Peyer's patch (tissue), 4 donors: ENCODE measurements around the gene NUP188. TPM values are rescaled to one million over a fixed set of nuclear protein-coding genes. Genes with fewer than 3 reads are reported as not detected.

ENCODE experiments used
- DNase-seq, 3 donors: peaks; one replicate each; pipeline ENCODE4 v3.0.0-alpha.2; 2017 to 2019
- H3K27ac ChIP-seq, 4 donors: fragments of 200-600 bp; sonication (generic); one replicate each; pipeline ENCODE4 v1.5.1; 2016 to 2019
- H3K27me3 ChIP-seq, 2 donors: fragments of 200-600 bp; sonication (generic); one replicate each; pipeline ENCODE4 v1.5.1; 2019
- H3K36me3 ChIP-seq, 3 donors: fragments of 200-600 bp; sonication (generic); one replicate each; pipeline ENCODE4 v1.5.1; 2016 to 2019
- H3K4me1 ChIP-seq, 4 donors: fragments of 200-600 bp; sonication (generic); one replicate each; pipeline ENCODE4 v1.5.1; 2016 to 2019
- H3K4me3 ChIP-seq, 4 donors: fragments of 200-600 bp; sonication (generic); 1 replicate in 3 of 4; 2 replicates in 1 of 4; pipeline ENCODE4 v1.5.1; 2016 to 2019; ENCODE audit warnings: mild to moderate bottlenecking in 1 of 4
- H3K9me3 ChIP-seq, 4 donors: fragments of 200-600 bp; sonication (generic); one replicate each; pipeline ENCODE4 v1.5.1; 2016 to 2019; ENCODE audit warnings: mild to moderate bottlenecking in 1 of 4
- POLR2A ChIP-seq, 2 donors: fragments of 450-650 bp; IDR thresholded peaks; one replicate each; pipeline ENCODE4 v1.5.1; 2017; ENCODE audit warnings: antibody characterized with exemption in 2 of 2, mild to moderate bottlenecking in 2 of 2, moderate library complexity in 2 of 2
- total RNA-seq, 4 donors: library from RNA; depleted of rRNA; stranded (reverse); fragments of >200 nt; gene quantifications; one replicate each; pipeline ENCODE4 v1.1.0, GENCODE V29; 2016
- TF ChIP-seq, protein P1 (sequence below), 6 experiments: fragments of 450-650 bp in 4 of 6; fragments of 200-600 bp in 2 of 6; sonication (generic) in 1 of 6; IDR thresholded peaks; one replicate each; pipeline ENCODE4 v1.5.1; 2017 to 2019; ENCODE audit warnings: antibody characterized with exemption in 6 of 6, mild to moderate bottlenecking in 3 of 6, moderate library complexity in 1 of 6

The NUP188 gene
- 100 to 1,000 TPM in 1 of 4 donors, 10 to 100 TPM in 3; 28.2 to 101 (median 47.9) TPM for total RNA-seq

- H3K36me3 ChIP-seq: peaks cover 0 to 10% (median 0%) of the 10 kb centered on the region in 3 donors
- no peaks in the 10 kb centered on the region for H3K27me3 ChIP-seq
- peak within 1 kb of the TSS; percentile 76 to 93 (median 88) for H3K4me3 ChIP-seq
- peaks cover 0 to 12% (median 6%) of the 10 kb centered on the region in 4 donors for H3K4me1 ChIP-seq
- DNase-seq: peak; percentile 97 to 99 (median 98)
- TF ChIP-seq, protein P1, sequence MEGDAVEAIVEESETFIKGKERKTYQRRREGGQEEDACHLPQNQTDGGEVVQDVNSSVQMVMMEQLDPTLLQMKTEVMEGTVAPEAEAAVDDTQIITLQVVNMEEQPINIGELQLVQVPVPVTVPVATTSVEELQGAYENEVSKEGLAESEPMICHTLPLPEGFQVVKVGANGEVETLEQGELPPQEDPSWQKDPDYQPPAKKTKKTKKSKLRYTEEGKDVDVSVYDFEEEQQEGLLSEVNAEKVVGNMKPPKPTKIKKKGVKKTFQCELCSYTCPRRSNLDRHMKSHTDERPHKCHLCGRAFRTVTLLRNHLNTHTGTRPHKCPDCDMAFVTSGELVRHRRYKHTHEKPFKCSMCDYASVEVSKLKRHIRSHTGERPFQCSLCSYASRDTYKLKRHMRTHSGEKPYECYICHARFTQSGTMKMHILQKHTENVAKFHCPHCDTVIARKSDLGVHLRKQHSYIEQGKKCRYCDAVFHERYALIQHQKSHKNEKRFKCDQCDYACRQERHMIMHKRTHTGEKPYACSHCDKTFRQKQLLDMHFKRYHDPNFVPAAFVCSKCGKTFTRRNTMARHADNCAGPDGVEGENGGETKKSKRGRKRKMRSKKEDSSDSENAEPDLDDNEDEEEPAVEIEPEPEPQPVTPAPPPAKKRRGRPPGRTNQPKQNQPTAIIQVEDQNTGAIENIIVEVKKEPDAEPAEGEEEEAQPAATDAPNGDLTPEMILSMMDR (IDR thresholded peaks at IDR 0.05): peak in 1 of 6 experiments; percentile 1
- peak; percentile 78 to 85 for TF ChIP-seq POLR2A (IDR thresholded peaks at IDR 0.05)
- H3K9me3 ChIP-seq: no peaks in the 10 kb centered on the region
- H3K27ac ChIP-seq: peak within 1 kb of the TSS; percentile 90 to 92 (median 90)
Observed at GRCh38 chr9:128947527-128948301, at the start of gene NUP188, which contains the start of gene DOLK. TSS of gene NUP188 (plus strand) at chr9:128947699. CDS start at chr9:128947720, 21 bp downstream. TSS of gene DOLK (minus strand) at chr9:128947603. CDS start at chr9:128947303, 300 bp downstream.

DNA sequence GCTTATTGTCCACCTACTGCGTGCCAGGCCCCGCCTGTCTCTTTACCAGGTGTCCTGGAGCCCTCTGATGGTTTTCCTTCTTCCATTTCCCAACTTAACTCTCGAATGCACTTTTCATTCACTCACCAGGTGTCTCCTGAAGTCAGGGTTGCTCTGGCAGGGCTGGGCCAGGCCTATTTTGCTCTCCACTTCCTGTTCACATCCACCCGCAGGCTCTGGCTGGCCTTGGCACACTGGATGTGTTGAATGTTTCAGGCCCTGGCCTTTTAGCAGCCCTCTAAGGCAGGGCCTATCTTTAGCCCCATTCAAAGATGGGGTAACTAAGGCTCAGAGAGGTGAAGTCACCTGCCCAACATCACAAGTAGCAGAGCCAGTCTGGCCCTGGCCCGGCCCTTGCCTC lies 49.1 kb upstream of the NUP188 start:
- Histone ChIP-seq H3K4me1 (peaks cover 4 to 29% (median 15%) of the 10 kb centered on the region in 4 donors), H3K27me3 (no peaks in the 10 kb centered on the region), H3K9me3 (no peaks in the 10 kb centered on the region), H3K36me3 (peaks cover 0 to 35% (median 0%) of the 10 kb centered on the region in 3 donors), H3K27ac (peak overlapping the region in 1 of 4 donors; percentile 58), H3K4me3 (no peak overlapping the region)
- TF ChIP-seq, protein P1 (IDR thresholded peaks at IDR 0.05): no peak
- TF ChIP-seq POLR2A (IDR thresholded peaks at IDR 0.05): no peak
- DNase-seq: no peak

DNA sequence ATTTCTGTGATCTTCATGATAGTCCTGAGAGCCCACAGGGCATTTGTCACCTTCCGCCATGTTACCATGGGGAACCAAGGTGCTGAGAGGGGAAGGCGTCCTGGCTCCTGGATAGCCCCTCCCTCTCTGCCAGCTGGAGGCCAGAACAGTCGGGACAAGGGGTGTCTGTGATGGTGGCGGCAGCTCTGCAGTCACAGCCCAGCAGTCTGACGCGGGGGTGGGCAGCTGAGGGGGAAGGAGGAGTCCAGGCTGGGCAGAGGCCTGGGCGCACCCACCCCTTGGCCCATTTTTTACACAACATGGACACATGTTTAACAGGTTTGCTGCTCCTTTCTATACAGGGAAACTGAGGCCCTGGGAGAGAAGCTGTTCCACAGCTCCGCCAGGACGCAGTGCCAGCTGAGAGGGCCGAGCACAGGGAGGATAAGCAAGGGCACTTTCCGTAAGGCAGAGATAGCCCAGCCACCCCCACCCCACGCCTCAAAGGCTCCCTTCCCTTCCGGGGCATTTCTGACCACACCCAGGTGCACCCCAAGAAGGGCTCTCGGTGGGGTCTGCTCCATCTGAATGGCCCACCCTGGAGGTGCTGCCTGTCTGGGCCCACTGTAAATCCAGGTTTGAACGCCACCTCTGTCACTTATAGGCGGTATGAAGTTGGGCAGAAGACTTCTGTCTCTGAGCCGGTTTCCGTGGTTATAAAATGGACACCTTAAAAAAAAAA lies 48.5 kb upstream of the NUP188 start:
- no peak for DNase-seq
- H3K36me3 ChIP-seq: peaks cover 0 to 32% (median 0%) of the 10 kb centered on the region in 3 donors

GRCh38 chr9:128899566-128900322 lies 47.8 kb upstream of the NUP188 start:
- Histone ChIP-seq H3K27ac (peak overlapping the region; percentile 39 to 58 (median 49)), H3K27me3 (no peaks in the 10 kb centered on the region), H3K4me3 (no peak overlapping the region), H3K9me3 (no peaks in the 10 kb centered on the region), H3K36me3 (peaks cover 0 to 30% (median 0%) of the 10 kb centered on the region in 3 donors), H3K4me1 (peaks cover 4 to 29% (median 15%) of the 10 kb centered on the region in 4 donors)
- TF ChIP-seq, protein P1 (IDR thresholded peaks at IDR 0.05): no peak
- no peak for TF ChIP-seq POLR2A (IDR thresholded peaks at IDR 0.05)
- DNase-seq: no peak

More for the DNA sequence above, 48.5 kb upstream of the NUP188 start:
- peak overlapping the region in 3 of 4 donors; percentile 39 to 58 (median 54) for H3K27ac ChIP-seq
- H3K4me3 ChIP-seq: no peak overlapping the region
- no peaks in the 10 kb centered on the region for H3K27me3 ChIP-seq
- peaks cover 4 to 29% (median 15%) of the 10 kb centered on the region in 4 donors for H3K4me1 ChIP-seq
- no peaks in the 10 kb centered on the region for H3K9me3 ChIP-seq
- TF ChIP-seq POLR2A (IDR thresholded peaks at IDR 0.05): no peak
- TF ChIP-seq, protein P1 (IDR thresholded peaks at IDR 0.05): no peak

DNA sequence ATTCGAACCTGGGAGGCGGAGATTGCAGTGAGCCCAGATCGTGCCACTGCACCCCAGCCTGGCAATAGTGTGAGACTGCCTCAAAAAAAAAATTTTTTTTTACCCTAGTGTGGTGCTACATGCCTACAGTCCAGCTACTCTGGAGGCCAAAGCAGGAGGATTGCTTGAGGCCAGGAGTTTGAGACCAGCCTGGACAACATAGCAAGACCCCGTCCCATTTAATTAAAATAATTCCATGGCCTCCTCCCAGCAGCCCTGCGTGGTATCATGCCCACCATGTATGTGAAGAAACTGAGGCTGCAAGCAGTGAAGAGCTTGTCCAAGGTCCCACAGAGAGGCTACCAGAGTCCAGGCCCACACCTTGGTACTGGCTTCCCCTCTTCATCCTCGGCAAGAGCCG lies 46.1 kb upstream of the NUP188 start:
- Histone ChIP-seq H3K36me3 (peaks cover 0 to 14% (median 0%) of the 10 kb centered on the region in 3 donors), H3K4me1 (peaks cover 4 to 29% (median 15%) of the 10 kb centered on the region in 4 donors), H3K27me3 (no peaks in the 10 kb centered on the region), H3K9me3 (no peaks in the 10 kb centered on the region), H3K4me3 (no peak overlapping the region), H3K27ac (peak overlapping the region; percentile 79 to 89 (median 84))
- TF ChIP-seq, protein P1 (IDR thresholded peaks at IDR 0.05): no peak
- TF ChIP-seq POLR2A (IDR thresholded peaks at IDR 0.05): no peak
- no peak for DNase-seq
